Neural cell (in vitro differentiated cells): ENCODE data around the gene DBN1.

ENCODE experiments used
- CTCF ChIP-seq: fragments of 450-650 bp; IDR thresholded peaks from 2 replicates; pipeline ENCODE4 v1.5.1; 2014; ENCODE audit warnings: antibody characterized with exemption, mild to moderate bottlenecking, moderate library complexity; ENCODE audit not compliant: poor library complexity, severe bottlenecking
- EZH2 ChIP-seq: fragments of 200-600, 300-800 bp; shearing (Covaris generic), sonication (generic); IDR thresholded peaks from 2 replicates; pipeline ENCODE4 v1.6.1; 2014; ENCODE audit warnings: antibody characterized with exemption, low read length, borderline replicate concordance, mild to moderate bottlenecking; ENCODE audit not compliant: insufficient read depth, poor library complexity, severe bottlenecking
- POLR2AphosphoS5 ChIP-seq: IDR thresholded peaks from 2 replicates; pipeline ENCODE4 v1.6.1; 2012
- RAD21 ChIP-seq: fragments of 450-650 bp; conservative IDR thresholded peaks from 2 replicates; pipeline ENCODE4 v1.6.1; 2014; ENCODE audit warnings: antibody characterized with exemption, mild to moderate bottlenecking, moderate library complexity

- no peak for TF ChIP-seq CTCF
- TF ChIP-seq EZH2 = no peak
- TF ChIP-seq POLR2AphosphoS5 = no peak
- TF ChIP-seq RAD21 = no peak
These were observed 47.6 kb upstream of the DBN1 start for GRCh38 chr5:177520916-177521513.
